ENCODE results near the gene SAMD9L. TPM values are rescaled to one million over a fixed set of nuclear protein-coding genes. Genes with fewer than 3 reads are reported as not detected.

Gene SAMD9L
- total RNA-seq, 1 experiment from 2014 or later = not detected

DNA sequence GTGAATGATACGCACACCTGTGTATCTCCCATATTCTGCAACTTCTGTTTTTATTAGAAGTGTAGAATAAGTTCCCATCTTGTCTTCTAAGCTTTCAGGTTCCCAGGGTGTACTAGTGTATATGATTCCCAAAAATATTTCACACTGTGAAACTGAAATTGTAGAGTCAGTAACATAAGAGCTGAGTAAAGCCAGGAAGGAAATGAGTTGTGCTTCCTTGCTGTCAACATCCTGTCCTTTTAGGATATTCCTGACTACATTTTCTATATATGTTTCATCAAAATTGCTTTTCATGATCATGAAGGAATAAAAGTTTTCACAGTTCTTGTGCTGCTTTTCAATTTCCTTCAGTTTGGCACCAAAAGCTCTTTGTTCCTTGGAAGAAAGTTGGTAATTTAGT is 15.2 kb downstream of the SAMD9L start:
- Histone ChIP-seq H2BK12ac (ENCODE audit: insufficient read length, low read depth, low read length) (no peak overlapping the region), H3K9ac (ENCODE audit: extremely low read depth, insufficient read length, low read length) (no peak overlapping the region), H3K9me3 (ENCODE audit: control insufficient read depth, low read depth, low read length) (no peaks in the 10 kb centered on the region), H3K23me2 (ENCODE audit: insufficient read length, low read depth, low read length, poor library complexity, severe bottlenecking) (no peaks in the 10 kb centered on the region), H2BK20ac (ENCODE audit: low read depth, low read length, poor library complexity, severe bottlenecking) (no peak overlapping the region), H3K79me1 (ENCODE audit: insufficient read depth, low read depth, low read length, poor library complexity, severe bottlenecking) (no peaks in the 10 kb centered on the region), H3K56ac (ENCODE audit: insufficient read length, low read depth, low read length) (no peak overlapping the region), H3K27me3 (ENCODE audit: insufficient read depth, low read length) (no peaks in the 10 kb centered on the region), H3K4ac (ENCODE audit: low read depth, low read length) (no peak overlapping the region), H4K8ac (replicated peaks; ENCODE audit: insufficient read length, low read depth, low read length) (no peak overlapping the region), H4K91ac (ENCODE audit: insufficient read length, low read depth, low read length) (no peak overlapping the region), H4K20me1 (ENCODE audit: control insufficient read depth, insufficient read depth, insufficient read length) (no peaks in the 10 kb centered on the region), H3T11ph (ENCODE audit: low read length) (no peak overlapping the region), H3K4me1 (ENCODE audit: insufficient read depth, low read length) (no peaks in the 10 kb centered on the region), H3K18ac (ENCODE audit: insufficient read length, low read depth, low read length) (no peak overlapping the region), H2BK15ac (ENCODE audit: low read depth, low read length) (no peak overlapping the region), H4K5ac (ENCODE audit: insufficient read length, low read depth, low read length) (no peak overlapping the region), H3K79me2 (ENCODE audit: insufficient read depth, low read length) (no peaks in the 10 kb centered on the region), H2BK120ac (ENCODE audit: low read depth, low read length, poor library complexity, severe bottlenecking) (no peak overlapping the region), H3K27ac (ENCODE audit: insufficient read length, low read depth, low read length) (no peak overlapping the region), H2BK5ac (ENCODE audit: insufficient read length, low read length) (no peak overlapping the region), H3K14ac (ENCODE audit: insufficient read depth, low read length) (no peak overlapping the region), H3K23ac (ENCODE audit: insufficient read length, low read depth, low read length) (no peak overlapping the region), H2AFZ (ENCODE audit: low read length) (no peak overlapping the region), H2AK5ac (ENCODE audit: insufficient read length, low read length) (no peak overlapping the region), H3K4me2 (ENCODE audit: insufficient read depth, insufficient read length, low read length) (no peak overlapping the region)
- WGBS (ENCODE audit: extremely low coverage, insufficient read length, low lambda C conversion rate) = no CpG with 5 or more reads among the region's 1 CpG
- Mint-ChIP-seq H3K27me3 (ENCODE audit: low read depth) (peaks cover 38% of the 10 kb centered on the region), H3K36me3 (ENCODE audit: insufficient read depth in 1 of 3, low read depth in 3 of 3) (0 out of 7 replicates have a peak, but pooled peaks cover 0 to 1% (median 0%) of the 10 kb centered on the region in 3 experiments), H3K4me1 (no peaks in the 10 kb centered on the region), H3K9me3 (peaks cover 0 to 2% of the 10 kb centered on the region in 2 experiments; a peak in 1 of 5 replicates), H3K4me3 (no peak overlapping the region), H3K27ac (no peak overlapping the region)
- no peak for TF ChIP-seq CTCF (conservative IDR thresholded peaks at IDR 0.05)
- no peak for DNase-seq
